ENCODE measurements around the gene TMCC2. TPM values are rescaled to one million over a fixed set of nuclear protein-coding genes. Genes with fewer than 3 reads are reported as not detected.

TMCC2 gene
- polyA plus RNA-seq, 3 donors, result 0.16 to 0.27 TPM; not detected in 1

GRCh38 chr1:205304695-205305070 lies 76.9 kb downstream of the TMCC2 start:
- Mint-ChIP-seq H3K4me3 (no peak overlapping the region), H3K9me3 (no peaks in the 10 kb centered on the region), H3K27ac (peak overlapping the region in 3 of 7 donors; percentile 27 to 75 (median 48)), H3K4me1 (peaks cover 17% of the 10 kb centered on the region), H3K27me3 (ENCODE audit: low read depth in 3 of 3) (no peaks in the 10 kb centered on the region), H3K36me3 (peaks cover 76 to 89% of the 10 kb centered on the region in 2 donors)
- intact Hi-C loops (cut with micrococcal nuclease), result no loop called here
- DNase-seq, result no peak
- Histone ChIP-seq H3K9ac (ENCODE audit: insufficient read depth, low read length, poor library complexity, severe bottlenecking) (no peak overlapping the region), H3K27ac (ENCODE audit: low read depth in 1 of 2, low read length in 2 of 2) (peak overlapping the region in 1 of 2 donors; percentile 27), H3K4me2 (replicated peaks; ENCODE audit: extremely low read depth, low read length, poor library complexity, severe bottlenecking) (no peak overlapping the region), H3K79me2 (ENCODE audit: insufficient read depth, low read length) (peaks cover 4% of the 10 kb centered on the region), H4K20me1 (ENCODE audit: insufficient read depth, low read length) (peaks cover 83% of the 10 kb centered on the region), H3K27me3 (ENCODE audit: control insufficient read depth in 2 of 2, insufficient read depth in 2 of 2, low read length in 2 of 2) (no peaks in the 10 kb centered on the region), H3K36me3 (replicated peaks in 1 of 2; ENCODE audit: control insufficient read depth in 1 of 2, insufficient read depth in 2 of 2, low read length in 2 of 2) (peaks cover 84 to 86% of the 10 kb centered on the region in 2 donors), H2AFZ (ENCODE audit: insufficient read depth, low read depth, low read length, poor library complexity, severe bottlenecking) (no peak overlapping the region), H3K4me1 (ENCODE audit: control insufficient read depth in 1 of 2, insufficient read depth in 2 of 2, low read length in 2 of 2) (peaks cover 7 to 16% of the 10 kb centered on the region in 2 donors), H3K9me3 (replicated peaks in 1 of 2; ENCODE audit: control insufficient read depth in 1 of 2, insufficient read depth in 1 of 2, low read length in 2 of 2) (no peaks in the 10 kb centered on the region), H3K4me3 (replicated peaks in 1 of 3; ENCODE audit: low read depth in 2 of 3, low read length in 3 of 3) (no peak overlapping the region)
- TF ChIP-seq CTCF (IDR thresholded peaks at IDR 0.05), result no peak
- WGBS (ENCODE audit: insufficient coverage), result no CpG with 5 or more reads among the region's 1 CpG

- no peak overlapping the region for H3K4me3 ChIP-seq (replicated peaks in 1 of 3; ENCODE audit: low read depth in 2 of 3, low read length in 3 of 3)
- intact Hi-C loops (cut with micrococcal nuclease), result loop anchor here in 1 of 2 donors (2.0 kb wide), 1 partner anchor 14 kb away; the partner anchor contains the start of gene NUAK2
- peaks cover 22% of the 10 kb centered on the region for H3K4me1 Mint-ChIP-seq
- peaks cover 0 to 2% (median 0%) of the 10 kb centered on the region in 7 donors for H3K9me3 Mint-ChIP-seq
- TF ChIP-seq CTCF (IDR thresholded peaks at IDR 0.05), result no peak
- 100% methylated on average over 1 of the region's 7 CpGs for WGBS (ENCODE audit: insufficient coverage)
- peaks cover 24% of the 10 kb centered on the region for H3K79me2 ChIP-seq (ENCODE audit: insufficient read depth, low read length)
- no peak overlapping the region for H3K9ac ChIP-seq (ENCODE audit: insufficient read depth, low read length, poor library complexity, severe bottlenecking)
- H4K20me1 ChIP-seq (ENCODE audit: insufficient read depth, low read length), result peaks cover 84% of the 10 kb centered on the region
- no peak overlapping the region for H3K4me2 ChIP-seq (replicated peaks; ENCODE audit: extremely low read depth, low read length, poor library complexity, severe bottlenecking)
- H3K4me1 ChIP-seq (ENCODE audit: control insufficient read depth in 1 of 2, insufficient read depth in 2 of 2, low read length in 2 of 2), result peaks cover 17 to 22% of the 10 kb centered on the region in 2 donors
- peaks cover 87 to 93% of the 10 kb centered on the region in 2 donors for H3K36me3 Mint-ChIP-seq
- DNase-seq, result no peak
- no peak overlapping the region for H3K27ac ChIP-seq (ENCODE audit: low read depth in 1 of 2, low read length in 2 of 2)
- no peaks in the 10 kb centered on the region for H3K27me3 ChIP-seq (ENCODE audit: control insufficient read depth in 2 of 2, insufficient read depth in 2 of 2, low read length in 2 of 2)
- peak overlapping the region in 2 of 7 donors; percentile 48 to 65 for H3K27ac Mint-ChIP-seq
- no peak overlapping the region for H2AFZ ChIP-seq (ENCODE audit: insufficient read depth, low read depth, low read length, poor library complexity, severe bottlenecking)
- H3K4me3 Mint-ChIP-seq, result no peak overlapping the region
- H3K36me3 ChIP-seq (replicated peaks in 1 of 2; ENCODE audit: control insufficient read depth in 1 of 2, insufficient read depth in 2 of 2, low read length in 2 of 2), result peaks cover 88 to 90% of the 10 kb centered on the region in 2 donors
- H3K9me3 ChIP-seq (replicated peaks in 1 of 2; ENCODE audit: control insufficient read depth in 1 of 2, insufficient read depth in 1 of 2, low read length in 2 of 2), result no peaks in the 10 kb centered on the region
- peaks cover 0 to 2% (median 0%) of the 10 kb centered on the region in 3 donors for H3K27me3 Mint-ChIP-seq (ENCODE audit: low read depth in 3 of 3)
Measured at GRCh38 chr1:205306929-205307566, 79.3 kb downstream of the TMCC2 start.
